Measurements from ENCODE around the gene GRAMD2B. TPM values are rescaled to one million over a fixed set of nuclear protein-coding genes. Genes with fewer than 3 reads are reported as not detected.

The GRAMD2B gene
- total RNA-seq, 1 experiment from 2014 or later, result 7.2 TPM

DNA sequence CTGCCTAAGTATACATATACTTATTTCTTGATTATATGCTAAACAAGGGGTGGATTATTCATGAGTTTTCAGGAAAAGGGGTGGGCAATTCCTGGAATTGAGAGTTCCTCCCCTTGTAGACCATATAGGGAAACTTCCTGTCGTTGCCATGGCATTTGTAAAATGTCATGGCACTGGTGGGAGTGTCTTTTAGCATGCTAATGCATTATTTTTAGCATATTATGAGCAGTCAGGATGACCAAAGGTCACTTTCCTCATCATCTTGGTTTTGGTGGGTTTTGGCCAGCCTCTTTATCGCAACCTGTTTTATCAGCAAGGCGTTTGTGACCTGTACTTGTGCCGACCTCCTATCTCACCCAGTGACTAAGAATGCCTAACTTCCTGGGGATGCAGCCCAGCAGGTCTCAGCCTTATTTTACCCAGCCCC, 90.9 kb downstream of the GRAMD2B start:
- DNase-seq (ENCODE audit: low read depth, low spot score) (no peak), ATAC-seq (no peak)
- no peaks in the 10 kb centered on the region for H3K27me3 ChIP-seq (ENCODE audit: insufficient read depth, low read length)
- RAD21 ChIA-PET (ENCODE audit: low non-redundant PET in 1 of 2, low total read pairs in 2 of 2, uncharacterized antibody in 2 of 2, unreplicated experiment in 2 of 2), result no interaction called here
- H3K36me3 ChIP-seq (ENCODE audit: control insufficient read depth in 1 of 2, insufficient read depth in 2 of 2, low read length in 2 of 2), result no peaks in the 10 kb centered on the region
- no peaks in the 10 kb centered on the region for H3K9me3 ChIP-seq (ENCODE audit: control insufficient read depth in 1 of 2, insufficient read depth in 1 of 2, low read depth in 1 of 2, low read length in 2 of 2)
- no peak overlapping the region for H3K9ac ChIP-seq (ENCODE audit: low read length)
- H3K9me2 ChIP-seq (ENCODE audit: insufficient read depth), result no peaks in the 10 kb centered on the region
- TF ChIP-seq FOSL1 (IDR thresholded peaks at IDR 0.05; ENCODE audit: low read depth) (no peak), EGR1 (IDR thresholded peaks at IDR 0.05; ENCODE audit: low read depth) (no peak), JUND (IDR thresholded peaks at IDR 0.05) (no peak), SRF (IDR thresholded peaks at IDR 0.05; ENCODE audit: low read depth) (no peak), RAD21 (IDR thresholded peaks at IDR 0.05; ENCODE audit: low read depth) (no peak), EZH2phosphoT487 (IDR thresholded peaks at IDR 0.05; ENCODE audit: borderline replicate concordance) (no peak), EZH2 (IDR thresholded peaks at IDR 0.05) (no peak), SIN3A (IDR thresholded peaks at IDR 0.05; ENCODE audit: low read depth) (no peak), CEBPB (IDR thresholded peaks at IDR 0.05; ENCODE audit: low read depth) (no peak), POLR2AphosphoS5 (IDR thresholded peaks at IDR 0.05; ENCODE audit: low read depth, low read length) (no peak), ZNF274 (IDR thresholded peaks at IDR 0.05; ENCODE audit: low read depth, low read length) (no peak), YY1 (IDR thresholded peaks at IDR 0.05; ENCODE audit: extremely low read depth, insufficient replicate concordance, low read depth, low read length) (no peak), SP1 (IDR thresholded peaks at IDR 0.05; ENCODE audit: low read depth) (no peak), CBX3 (IDR thresholded peaks at IDR 0.05; ENCODE audit: low read depth) (no peak), ELF1 (IDR thresholded peaks at IDR 0.05; ENCODE audit: borderline replicate concordance, low read depth) (no peak)
- TF ChIP-seq, protein P1, sequence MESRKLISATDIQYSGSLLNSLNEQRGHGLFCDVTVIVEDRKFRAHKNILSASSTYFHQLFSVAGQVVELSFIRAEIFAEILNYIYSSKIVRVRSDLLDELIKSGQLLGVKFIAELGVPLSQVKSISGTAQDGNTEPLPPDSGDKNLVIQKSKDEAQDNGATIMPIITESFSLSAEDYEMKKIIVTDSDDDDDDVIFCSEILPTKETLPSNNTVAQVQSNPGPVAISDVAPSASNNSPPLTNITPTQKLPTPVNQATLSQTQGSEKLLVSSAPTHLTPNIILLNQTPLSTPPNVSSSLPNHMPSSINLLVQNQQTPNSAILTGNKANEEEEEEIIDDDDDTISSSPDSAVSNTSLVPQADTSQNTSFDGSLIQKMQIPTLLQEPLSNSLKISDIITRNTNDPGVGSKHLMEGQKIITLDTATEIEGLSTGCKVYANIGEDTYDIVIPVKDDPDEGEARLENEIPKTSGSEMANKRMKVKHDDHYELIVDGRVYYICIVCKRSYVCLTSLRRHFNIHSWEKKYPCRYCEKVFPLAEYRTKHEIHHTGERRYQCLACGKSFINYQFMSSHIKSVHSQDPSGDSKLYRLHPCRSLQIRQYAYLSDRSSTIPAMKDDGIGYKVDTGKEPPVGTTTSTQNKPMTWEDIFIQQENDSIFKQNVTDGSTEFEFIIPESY (IDR thresholded peaks at IDR 0.05; ENCODE audit: extremely low read depth, insufficient replicate concordance, low read length), result no peak
- TF ChIP-seq, protein P2, sequence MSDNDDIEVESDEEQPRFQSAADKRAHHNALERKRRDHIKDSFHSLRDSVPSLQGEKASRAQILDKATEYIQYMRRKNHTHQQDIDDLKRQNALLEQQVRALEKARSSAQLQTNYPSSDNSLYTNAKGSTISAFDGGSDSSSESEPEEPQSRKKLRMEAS (IDR thresholded peaks at IDR 0.05), result no peak
- TF ChIP-seq, protein P3, sequence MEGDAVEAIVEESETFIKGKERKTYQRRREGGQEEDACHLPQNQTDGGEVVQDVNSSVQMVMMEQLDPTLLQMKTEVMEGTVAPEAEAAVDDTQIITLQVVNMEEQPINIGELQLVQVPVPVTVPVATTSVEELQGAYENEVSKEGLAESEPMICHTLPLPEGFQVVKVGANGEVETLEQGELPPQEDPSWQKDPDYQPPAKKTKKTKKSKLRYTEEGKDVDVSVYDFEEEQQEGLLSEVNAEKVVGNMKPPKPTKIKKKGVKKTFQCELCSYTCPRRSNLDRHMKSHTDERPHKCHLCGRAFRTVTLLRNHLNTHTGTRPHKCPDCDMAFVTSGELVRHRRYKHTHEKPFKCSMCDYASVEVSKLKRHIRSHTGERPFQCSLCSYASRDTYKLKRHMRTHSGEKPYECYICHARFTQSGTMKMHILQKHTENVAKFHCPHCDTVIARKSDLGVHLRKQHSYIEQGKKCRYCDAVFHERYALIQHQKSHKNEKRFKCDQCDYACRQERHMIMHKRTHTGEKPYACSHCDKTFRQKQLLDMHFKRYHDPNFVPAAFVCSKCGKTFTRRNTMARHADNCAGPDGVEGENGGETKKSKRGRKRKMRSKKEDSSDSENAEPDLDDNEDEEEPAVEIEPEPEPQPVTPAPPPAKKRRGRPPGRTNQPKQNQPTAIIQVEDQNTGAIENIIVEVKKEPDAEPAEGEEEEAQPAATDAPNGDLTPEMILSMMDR (IDR thresholded peaks at IDR 0.05 in 2 of 3, conservative IDR thresholded peaks at IDR 0.05 in 1 of 3; ENCODE audit: borderline replicate concordance in 1 of 3, insufficient read depth in 1 of 3, low read depth in 2 of 3, low read length in 2 of 3), result no peak
- TF ChIP-seq, protein P4, sequence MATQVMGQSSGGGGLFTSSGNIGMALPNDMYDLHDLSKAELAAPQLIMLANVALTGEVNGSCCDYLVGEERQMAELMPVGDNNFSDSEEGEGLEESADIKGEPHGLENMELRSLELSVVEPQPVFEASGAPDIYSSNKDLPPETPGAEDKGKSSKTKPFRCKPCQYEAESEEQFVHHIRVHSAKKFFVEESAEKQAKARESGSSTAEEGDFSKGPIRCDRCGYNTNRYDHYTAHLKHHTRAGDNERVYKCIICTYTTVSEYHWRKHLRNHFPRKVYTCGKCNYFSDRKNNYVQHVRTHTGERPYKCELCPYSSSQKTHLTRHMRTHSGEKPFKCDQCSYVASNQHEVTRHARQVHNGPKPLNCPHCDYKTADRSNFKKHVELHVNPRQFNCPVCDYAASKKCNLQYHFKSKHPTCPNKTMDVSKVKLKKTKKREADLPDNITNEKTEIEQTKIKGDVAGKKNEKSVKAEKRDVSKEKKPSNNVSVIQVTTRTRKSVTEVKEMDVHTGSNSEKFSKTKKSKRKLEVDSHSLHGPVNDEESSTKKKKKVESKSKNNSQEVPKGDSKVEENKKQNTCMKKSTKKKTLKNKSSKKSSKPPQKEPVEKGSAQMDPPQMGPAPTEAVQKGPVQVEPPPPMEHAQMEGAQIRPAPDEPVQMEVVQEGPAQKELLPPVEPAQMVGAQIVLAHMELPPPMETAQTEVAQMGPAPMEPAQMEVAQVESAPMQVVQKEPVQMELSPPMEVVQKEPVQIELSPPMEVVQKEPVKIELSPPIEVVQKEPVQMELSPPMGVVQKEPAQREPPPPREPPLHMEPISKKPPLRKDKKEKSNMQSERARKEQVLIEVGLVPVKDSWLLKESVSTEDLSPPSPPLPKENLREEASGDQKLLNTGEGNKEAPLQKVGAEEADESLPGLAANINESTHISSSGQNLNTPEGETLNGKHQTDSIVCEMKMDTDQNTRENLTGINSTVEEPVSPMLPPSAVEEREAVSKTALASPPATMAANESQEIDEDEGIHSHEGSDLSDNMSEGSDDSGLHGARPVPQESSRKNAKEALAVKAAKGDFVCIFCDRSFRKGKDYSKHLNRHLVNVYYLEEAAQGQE (IDR thresholded peaks at IDR 0.05; ENCODE audit: low read depth), result no peak
- TF ChIP-seq, protein P5, sequence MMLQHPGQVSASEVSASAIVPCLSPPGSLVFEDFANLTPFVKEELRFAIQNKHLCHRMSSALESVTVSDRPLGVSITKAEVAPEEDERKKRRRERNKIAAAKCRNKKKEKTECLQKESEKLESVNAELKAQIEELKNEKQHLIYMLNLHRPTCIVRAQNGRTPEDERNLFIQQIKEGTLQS (IDR thresholded peaks at IDR 0.05), result no peak
- H3K27ac ChIP-seq (ENCODE audit: low read depth, low read length), result no peak overlapping the region
- intact Hi-C loops (cut with micrococcal nuclease), result no loop called here
- H3K79me2 ChIP-seq (ENCODE audit: insufficient read depth, low read length), result no peaks in the 10 kb centered on the region
- BruUV-seq (replicated peaks), result no TSS peak
- CTCF ChIA-PET, result no interaction called here
- H3K4me3 ChIP-seq (replicated peaks in 1 of 2; ENCODE audit: low read depth in 1 of 2, low read length in 2 of 2), result no peak overlapping the region
- POLR2A ChIA-PET, result no interaction called here
- no peak overlapping the region for H2AFZ ChIP-seq (ENCODE audit: low read depth, low read length, poor library complexity, severe bottlenecking)
- no peak overlapping the region for H3K4me2 ChIP-seq (ENCODE audit: low read length)
- no peaks in the 10 kb centered on the region for H4K20me1 ChIP-seq (ENCODE audit: insufficient read depth)
- H3K4me1 ChIP-seq (ENCODE audit: control insufficient read depth in 1 of 2, insufficient read depth in 2 of 2, low read length in 2 of 2), result peaks cover 0 to under 1% of the 10 kb centered on the region in 2 experiments; a peak in 2 of 4 replicates
